BLaER1 treated with 17β-estradiol and CSF1 and Interleukin-3, amounts not matched to agents 10 nM and 100 nM (cell line): ENCODE results near the gene DDX27.

ENCODE experiments used
- H3K27ac ChIP-seq, 11 experiments: shearing (Covaris generic); formaldehyde crosslinking; 2 replicates each; pipeline ENCODE4 v1.8.1; 2022
- H3K27me3 ChIP-seq, 11 experiments: shearing (Covaris generic); formaldehyde crosslinking; 2 replicates each; pipeline ENCODE4 v1.8.1; 2022
- H3K36me3 ChIP-seq, 11 experiments: shearing (Covaris generic); formaldehyde crosslinking; 2 replicates each; pipeline ENCODE4 v1.8.1; 2022
- H3K4me1 ChIP-seq, 10 experiments: shearing (Covaris generic); formaldehyde crosslinking; 2 replicates each; pipeline ENCODE4 v1.8.1; 2022
- H3K4me2 ChIP-seq, 11 experiments: shearing (Covaris generic); formaldehyde crosslinking; 2 replicates each; pipeline ENCODE4 v1.8.1; 2022
- H3K4me3 ChIP-seq, 10 experiments: shearing (Covaris generic); formaldehyde crosslinking; 2 replicates each; pipeline ENCODE4 v1.8.1; 2022
- H3K9ac ChIP-seq, 11 experiments: shearing (Covaris generic); formaldehyde crosslinking; 2 replicates each; pipeline ENCODE4 v1.8.1; 2022
- H3K9me3 ChIP-seq, 11 experiments: shearing (Covaris generic); formaldehyde crosslinking; replicated peaks in 1 of 11; 2 replicates each; pipeline ENCODE4 v1.8.1; 2022
- H4K20me1 ChIP-seq, 11 experiments: shearing (Covaris generic); formaldehyde crosslinking; 2 replicates each; pipeline ENCODE4 v1.8.1; 2022
- Cebpa-rat ChIP-seq, 11 experiments: shearing (Covaris generic); IDR thresholded peaks; 2 replicates each; pipeline ENCODE4 v1.8.1; 2022

Gene DDX27

GRCh38 chr20:49252556-49253350 is 33.5 kb downstream of the DDX27 start:
- no peaks in the 10 kb centered on the region for H3K27me3 ChIP-seq
- H3K36me3 ChIP-seq = peaks cover 98 to 100% (median 100%) of the 10 kb centered on the region in 11 experiments
- no peak for TF ChIP-seq Cebpa-rat (IDR thresholded peaks at IDR 0.05)
- H3K4me1 ChIP-seq = peaks cover 8 to 16% (median 12%) of the 10 kb centered on the region in 10 experiments
- H3K27ac ChIP-seq = no peak overlapping the region
- no peaks in the 10 kb centered on the region for H3K9me3 ChIP-seq
- no peak overlapping the region for H3K4me3 ChIP-seq
- no peak overlapping the region for H3K4me2 ChIP-seq
- H3K9ac ChIP-seq = no peak overlapping the region
- H4K20me1 ChIP-seq = peaks cover 15 to 86% (median 45%) of the 10 kb centered on the region in 11 experiments; a peak in 21 of 22 replicates

- H3K4me2 ChIP-seq = no peak overlapping the region
- peaks cover 98 to 100% (median 100%) of the 10 kb centered on the region in 11 experiments for H3K36me3 ChIP-seq
- no peak overlapping the region for H3K4me3 ChIP-seq
- H4K20me1 ChIP-seq = peaks cover 13 to 86% (median 45%) of the 10 kb centered on the region in 11 experiments; a peak in 19 of 22 replicates
- TF ChIP-seq Cebpa-rat (IDR thresholded peaks at IDR 0.05) = no peak
- no peak overlapping the region for H3K9ac ChIP-seq
- peaks cover 0 to 1% (median 0%) of the 10 kb centered on the region in 11 experiments; a peak in 1 of 22 replicates for H3K9me3 ChIP-seq
- no peaks in the 10 kb centered on the region for H3K4me1 ChIP-seq
- H3K27ac ChIP-seq = no peak overlapping the region
- H3K27me3 ChIP-seq = no peaks in the 10 kb centered on the region
Measured at GRCh38 chr20:49256261-49256660, 37.0 kb downstream of the DDX27 start.

- H4K20me1 ChIP-seq = peaks cover 30 to 98% (median 66%) of the 10 kb centered on the region in 11 experiments; a peak in 20 of 22 replicates
- no peak overlapping the region for H3K27ac ChIP-seq
- H3K4me2 ChIP-seq = no peak overlapping the region
- H3K36me3 ChIP-seq = peaks cover 98 to 100% (median 100%) of the 10 kb centered on the region in 11 experiments
- no peak overlapping the region for H3K9ac ChIP-seq
- no peak for TF ChIP-seq Cebpa-rat (IDR thresholded peaks at IDR 0.05)
- H3K27me3 ChIP-seq = no peaks in the 10 kb centered on the region
- H3K9me3 ChIP-seq = peaks cover 0 to 4% (median 0%) of the 10 kb centered on the region in 11 experiments; a peak in 1 of 22 replicates
- H3K4me3 ChIP-seq = no peak overlapping the region
- H3K4me1 ChIP-seq = no peaks in the 10 kb centered on the region
Measured at GRCh38 chr20:49259284-49259683, 40.1 kb downstream of the DDX27 start.

- Histone ChIP-seq H3K9ac (no peak overlapping the region), H3K36me3 (peaks cover 98 to 100% (median 100%) of the 10 kb centered on the region in 11 experiments), H3K4me3 (no peak overlapping the region), H3K4me2 (no peak overlapping the region), H3K4me1 (no peaks in the 10 kb centered on the region), H3K9me3 (peaks cover 0 to 4% (median 0%) of the 10 kb centered on the region in 11 experiments; a peak in 1 of 22 replicates), H4K20me1 (peaks cover 35 to 98% (median 71%) of the 10 kb centered on the region in 11 experiments; a peak in 20 of 22 replicates), H3K27ac (no peak overlapping the region), H3K27me3 (no peaks in the 10 kb centered on the region)
- TF ChIP-seq Cebpa-rat (IDR thresholded peaks at IDR 0.05) = no peak
Measured at GRCh38 chr20:49259799-49260198, 40.6 kb downstream of the DDX27 start.

- no peak overlapping the region for H3K4me3 ChIP-seq
- no peak overlapping the region for H3K27ac ChIP-seq
- H3K4me1 ChIP-seq = no peaks in the 10 kb centered on the region
- no peak for TF ChIP-seq Cebpa-rat (IDR thresholded peaks at IDR 0.05)
- H4K20me1 ChIP-seq = peaks cover 39 to 99% (median 74%) of the 10 kb centered on the region in 11 experiments; a peak in 21 of 22 replicates
- peaks cover 98 to 100% (median 100%) of the 10 kb centered on the region in 11 experiments for H3K36me3 ChIP-seq
- H3K27me3 ChIP-seq = no peaks in the 10 kb centered on the region
- H3K4me2 ChIP-seq = no peak overlapping the region
- H3K9me3 ChIP-seq = peaks cover 0 to 4% (median 0%) of the 10 kb centered on the region in 11 experiments; a peak in 1 of 22 replicates
- H3K9ac ChIP-seq = no peak overlapping the region
Measured at GRCh38 chr20:49260218-49260617, 41.0 kb downstream of the DDX27 start.

- H3K27me3 ChIP-seq = no peaks in the 10 kb centered on the region
- H3K4me2 ChIP-seq = no peak overlapping the region
- no peak overlapping the region for H3K27ac ChIP-seq
- TF ChIP-seq Cebpa-rat (IDR thresholded peaks at IDR 0.05) = no peak
- no peak overlapping the region for H3K4me3 ChIP-seq
- H3K4me1 ChIP-seq = peaks cover 0 to 6% (median 1%) of the 10 kb centered on the region in 10 experiments; a peak in 5 of 20 replicates
- peaks cover 98 to 100% (median 100%) of the 10 kb centered on the region in 11 experiments for H3K36me3 ChIP-seq
- H3K9me3 ChIP-seq = peaks cover 0 to 4% (median 0%) of the 10 kb centered on the region in 11 experiments; a peak in 1 of 22 replicates
- H3K9ac ChIP-seq = no peak overlapping the region
- H4K20me1 ChIP-seq = peaks cover 42 to 99% (median 78%) of the 10 kb centered on the region in 11 experiments; a peak in 21 of 22 replicates
Measured at GRCh38 chr20:49261173-49261572, 42.0 kb downstream of the DDX27 start.

GRCh38 chr20:49262444-49262843 is 43.2 kb downstream of the DDX27 start:
- Histone ChIP-seq H3K27ac (no peak overlapping the region), H3K9ac (no peak overlapping the region), H3K4me1 (peaks cover 8 to 17% (median 12%) of the 10 kb centered on the region in 10 experiments), H3K36me3 (peaks cover 87 to 97% (median 96%) of the 10 kb centered on the region in 11 experiments), H3K27me3 (no peaks in the 10 kb centered on the region), H3K4me2 (no peak overlapping the region), H4K20me1 (peaks cover 49 to 99% (median 81%) of the 10 kb centered on the region in 11 experiments; a peak in 21 of 22 replicates), H3K4me3 (no peak overlapping the region), H3K9me3 (peaks cover 0 to 4% (median 0%) of the 10 kb centered on the region in 11 experiments; a peak in 1 of 22 replicates)
- no peak for TF ChIP-seq Cebpa-rat (IDR thresholded peaks at IDR 0.05)

- Histone ChIP-seq H3K27me3 (no peaks in the 10 kb centered on the region), H3K4me3 (peak overlapping the region in 6 of 10 experiments; percentile 36 to 48 (median 43); a peak in 7 of 20 replicates), H4K20me1 (peaks cover 74 to 99% (median 97%) of the 10 kb centered on the region in 11 experiments), H3K27ac (peak overlapping the region in 7 of 11 experiments; percentile 19 to 74 (median 58); a peak in 12 of 22 replicates), H3K9me3 (peaks cover 0 to 39% (median 32%) of the 10 kb centered on the region in 11 experiments; a peak in 20 of 22 replicates), H3K36me3 (peaks cover 82 to 97% (median 96%) of the 10 kb centered on the region in 11 experiments), H3K9ac (peak overlapping the region in 5 of 11 experiments; percentile 21 to 68 (median 57); a peak in 7 of 22 replicates), H3K4me1 (peaks cover 21 to 60% (median 29%) of the 10 kb centered on the region in 10 experiments), H3K4me2 (peak overlapping the region; percentile 61 to 89 (median 71))
- TF ChIP-seq Cebpa-rat (IDR thresholded peaks at IDR 0.05) = no peak
Measured at GRCh38 chr20:49267327-49267726, 48.1 kb downstream of the DDX27 start.
